H1 (cell line): Measurements from ENCODE around the gene PLCB1. TPM values are rescaled to one million over a fixed set of nuclear protein-coding genes. Genes with fewer than 3 reads are reported as not detected.

Experiments used
- CTCF ChIA-PET: fragments of 300-600 bp; sonication (Branson Sonifier 250); formaldehyde crosslinking; loops from one replicate; lab custom pipeline; 2021; ENCODE audit not compliant: partially characterized antibody; lab: Charles Lee
- POLR2A ChIA-PET: fragments of 300-600 bp; sonication (Branson Sonifier 250); formaldehyde crosslinking; loops from one replicate; lab custom pipeline; 2021; ENCODE audit warnings: inconsistent platforms; ENCODE audit not compliant: partially characterized antibody; lab: Charles Lee
- DNase-seq, 2 experiments: peaks; one replicate each; pipeline versions ENCODE4 v3.0.0 to v3.0.0-alpha.2; 2010 to 2022; ENCODE audit warnings: low spot score in 2 of 2, low read depth in 1 of 2, mixed read lengths in 1 of 2
- FAIRE-seq: peaks from 2 replicates; lab custom pipeline; 2011; peaks lifted over from hg19 to GRCh38; lab: Jason Lieb, UNC
- H2AFZ ChIP-seq: 2 replicates; pipeline ENCODE4 v1.8.1; 2012; ENCODE audit warnings: low read length, inconsistent platforms
- H2AK5ac ChIP-seq: 2 replicates; pipeline ENCODE4 v1.6.1; 2013; ENCODE audit warnings: low read depth, low read length
- H2BK120ac ChIP-seq: replicated peaks from 2 replicates; pipeline ENCODE3; 2013; ENCODE audit warnings: low read depth, low read length, inconsistent platforms
- H2BK12ac ChIP-seq: 2 replicates; pipeline ENCODE4 v1.6.1; 2013; ENCODE audit warnings: low read depth, low read length
- H2BK15ac ChIP-seq: 2 replicates; pipeline ENCODE4 v1.6.1; 2013; ENCODE audit warnings: low read length
- H2BK20ac ChIP-seq: 2 replicates; pipeline ENCODE4 v1.6.1; 2013; ENCODE audit warnings: low read length
- H2BK5ac ChIP-seq: 2 replicates; pipeline ENCODE4 v1.6.1; 2013; ENCODE audit warnings: low read depth, low read length
- H3K14ac ChIP-seq: 2 replicates; pipeline ENCODE4 v1.6.1; 2013; ENCODE audit warnings: inconsistent platforms; ENCODE audit not compliant: insufficient read length
- H3K18ac ChIP-seq: 2 replicates; pipeline ENCODE4 v1.6.1; 2013; ENCODE audit warnings: low read length; ENCODE audit errors: extremely low read depth
- H3K23ac ChIP-seq: 2 replicates; pipeline ENCODE4 v1.6.1; 2013; ENCODE audit warnings: inconsistent platforms; ENCODE audit not compliant: insufficient read length
- H3K23me2 ChIP-seq: 2 replicates; pipeline ENCODE4 v1.6.1; 2013; ENCODE audit warnings: low read depth, low read length
- H3K27ac ChIP-seq: 2 replicates; pipeline ENCODE4 v1.6.1; 2011; ENCODE audit warnings: low read depth, low read length, inconsistent platforms
- H3K27me3 ChIP-seq, 4 experiments: replicated peaks in 1 of 4; 1 replicate in 1 of 4; 2 replicates in 3 of 4; pipeline versions ENCODE4 v1.6.1 to v1.8.1; 2011 to 2013; ENCODE audit warnings: low read length in 3 of 4, mild to moderate bottlenecking in 3 of 4, inconsistent platforms in 2 of 4, mixed read lengths in 2 of 4, moderate library complexity in 1 of 4; ENCODE audit not compliant: control insufficient read depth in 3 of 4, insufficient read depth in 3 of 4; ENCODE audit errors: extremely low read depth in 1 of 4
- H3K36me3 ChIP-seq, 4 experiments: 2 replicates each; pipeline versions ENCODE4 v1.6.1 to v1.8.1; 2011 to 2013; ENCODE audit warnings: mild to moderate bottlenecking in 4 of 4, low read length in 3 of 4, moderate library complexity in 2 of 4, control low read depth in 1 of 4, inconsistent platforms in 1 of 4; ENCODE audit not compliant: insufficient read depth in 4 of 4, control insufficient read depth in 2 of 4
- H3K4ac ChIP-seq: replicated peaks from 2 replicates; pipeline ENCODE3; 2013; ENCODE audit warnings: low read length, low read depth, mixed read lengths, inconsistent platforms; ENCODE audit not compliant: insufficient read length
- H3K4me1 ChIP-seq, 4 experiments: replicated peaks in 1 of 4; 1 replicate in 1 of 4; 2 replicates in 3 of 4; pipeline versions ENCODE4 v1.6.1 to v1.8.1; 2011 to 2013; ENCODE audit warnings: low read length in 3 of 4, inconsistent platforms in 2 of 4, mixed read lengths in 1 of 4; ENCODE audit not compliant: insufficient read depth in 4 of 4, control insufficient read depth in 3 of 4
- H3K4me2 ChIP-seq, 2 experiments: 2 replicates each; pipeline versions ENCODE4 v1.6.1 to v1.8.1; 2011 to 2013; ENCODE audit warnings: low read depth in 2 of 2, low read length in 2 of 2, control low read depth in 1 of 2, inconsistent platforms in 1 of 2, mild to moderate bottlenecking in 1 of 2; ENCODE audit not compliant: insufficient read depth in 1 of 2
- H3K4me3 ChIP-seq, 4 experiments: fragments of 200-600, 300-600 bp in 1 of 4; sonication (generic), shearing (Covaris generic), sonication (Bioruptor Twin) in 1 of 4; 2 replicates each; pipeline versions ENCODE4 v1.5.1 to v1.8.1; 2011 to 2016; ENCODE audit warnings: low read length in 4 of 4, low read depth in 3 of 4, control low read depth in 2 of 4, inconsistent platforms in 2 of 4, mild to moderate bottlenecking in 2 of 4, mixed read lengths in 1 of 4, moderate library complexity in 1 of 4; ENCODE audit not compliant: insufficient read depth in 2 of 4; ENCODE audit errors: extremely low read depth in 1 of 4
- H3K56ac ChIP-seq: replicated peaks from 2 replicates; pipeline ENCODE3; 2013; ENCODE audit warnings: low read depth, mild to moderate bottlenecking, mixed read lengths, low read length, inconsistent platforms; ENCODE audit not compliant: insufficient read length
- H3K79me1 ChIP-seq: 2 replicates; pipeline ENCODE4 v1.6.1; 2013; ENCODE audit warnings: low read depth, low read length, control low read depth
- H3K79me2 ChIP-seq, 2 experiments: 2 replicates each; pipeline versions ENCODE4 v1.6.1 to v1.8.1; 2012 to 2013; ENCODE audit warnings: low read length in 2 of 2, mild to moderate bottlenecking in 2 of 2, inconsistent platforms in 1 of 2; ENCODE audit not compliant: insufficient read depth in 2 of 2, control insufficient read depth in 1 of 2
- H3K9ac ChIP-seq, 4 experiments: replicated peaks in 1 of 4; 1 replicate in 1 of 4; 2 replicates in 3 of 4; pipeline versions ENCODE4 v1.6.1 to v1.8.1; 2011 to 2013; ENCODE audit warnings: low read depth in 3 of 4, low read length in 3 of 4, control low read depth in 2 of 4, mild to moderate bottlenecking in 2 of 4, moderate library complexity in 2 of 4, inconsistent platforms in 1 of 4; ENCODE audit errors: extremely low read depth in 1 of 4
- H3K9me3 ChIP-seq, 2 experiments: 2 replicates each; pipeline versions ENCODE4 v1.6.1 to v1.8.1; 2012 to 2013; ENCODE audit warnings: mild to moderate bottlenecking in 2 of 2, moderate library complexity in 2 of 2, control low read depth in 1 of 2, inconsistent platforms in 1 of 2, low read depth in 1 of 2, low read length in 1 of 2, mixed read lengths in 1 of 2; ENCODE audit not compliant: insufficient read depth in 2 of 2
- H4K20me1 ChIP-seq, 2 experiments: replicated peaks in 1 of 2; 2 replicates each; pipeline versions ENCODE3 to v1.8.1; 2011 to 2013; ENCODE audit warnings: inconsistent platforms in 2 of 2, low read length in 2 of 2, mild to moderate bottlenecking in 1 of 2; ENCODE audit not compliant: insufficient read depth in 2 of 2, control insufficient read depth in 1 of 2
- H4K5ac ChIP-seq: 2 replicates; pipeline ENCODE4 v1.6.1; 2013; ENCODE audit warnings: low read length, low read depth, mixed read lengths, inconsistent platforms; ENCODE audit not compliant: insufficient read length
- H4K8ac ChIP-seq: 2 replicates; pipeline ENCODE4 v1.8.0; 2013; ENCODE audit warnings: mild to moderate bottlenecking, moderate library complexity, low read length, inconsistent platforms; ENCODE audit not compliant: insufficient read depth; ENCODE audit errors: extremely low read depth
- H4K91ac ChIP-seq: replicated peaks from 2 replicates; pipeline ENCODE3; 2013; ENCODE audit warnings: low read length, mixed read lengths, inconsistent platforms; ENCODE audit not compliant: insufficient read length
- BCL11A ChIP-seq, 2 experiments: IDR thresholded peaks; one replicate each; pipeline ENCODE4 v1.6.1; 2011; ENCODE audit warnings: low read depth in 2 of 2, low read length in 2 of 2, mild to moderate bottlenecking in 2 of 2
- BRCA1 ChIP-seq: IDR thresholded peaks from 2 replicates; pipeline ENCODE4 v1.6.1; 2012; ENCODE audit warnings: low read depth, low read length, improper control_type of control experiment
- GABPA ChIP-seq: IDR thresholded peaks from 2 replicates; pipeline ENCODE4 v1.6.1; 2011; ENCODE audit warnings: mild to moderate bottlenecking, low read length, moderate library complexity, borderline replicate concordance; ENCODE audit not compliant: insufficient read depth
- MAX ChIP-seq: IDR thresholded peaks from 2 replicates; pipeline ENCODE4 v1.6.1; 2012; ENCODE audit warnings: inconsistent platforms
- POLR2AphosphoS5 ChIP-seq: IDR thresholded peaks from 2 replicates; pipeline ENCODE4 v1.6.1; 2011; ENCODE audit warnings: low read depth, low read length
- RAD21 ChIP-seq, 2 experiments: IDR thresholded peaks in 1 of 2; conservative IDR thresholded peaks in 1 of 2; 2 replicates each; pipeline ENCODE4 v1.6.1; 2011; ENCODE audit warnings: low read depth in 2 of 2, low read length in 2 of 2, improper control_type of control experiment in 1 of 2, inconsistent platforms in 1 of 2, mild to moderate bottlenecking in 1 of 2, moderate library complexity in 1 of 2
- SP1 ChIP-seq: IDR thresholded peaks from 2 replicates; pipeline ENCODE4 v1.6.1; 2011; ENCODE audit warnings: low read depth, low read length
- TAF7 ChIP-seq: optimal IDR thresholded peaks from 2 replicates; pipeline ENCODE3; 2011; ENCODE audit warnings: low read depth, mild to moderate bottlenecking, inconsistent platforms, low read length, moderate library complexity, borderline replicate concordance
- ZNF274 ChIP-seq: IDR thresholded peaks from 2 replicates; pipeline ENCODE4 v1.7.0; 2012; ENCODE audit warnings: low read length, borderline replicate concordance; ENCODE audit errors: extremely low read depth
- WGBS, 2 experiments: shearing (Covaris generic) in 1 of 2; methylation state at CpG; one replicate each; pipeline versions ENCODE4 v1.1.6 to v1.1.7; 2013 to 2015; ENCODE audit warnings: low lambda C conversion rate in 2 of 2, mixed read lengths in 2 of 2, inconsistent platforms in 1 of 2, low coverage in 1 of 2, missing lambda C conversion rate in 1 of 2; ENCODE audit not compliant: insufficient replicate concordance in 2 of 2, insufficient coverage in 1 of 2, insufficient read length in 1 of 2; ENCODE audit errors: extremely low coverage in 1 of 2, missing lambda C conversion rate in 1 of 2; 5-methylcytosine and 5-hydroxymethylcytosine counted together
- polyA plus RNA-seq, 7 experiments: library from polyadenylated mRNA; depleted of rRNA in 3 of 7; stranded (reverse) in 5 of 7; unstranded in 2 of 7; fragments of >200 nt in 5 of 7; fragments of 200-250 nt in 2 of 7; gene quantifications; 1 replicate in 5 of 7; 2 replicates in 1 of 7; 4 replicates in 1 of 7; pipeline versions ENCODE4 v1.2.1 to v1.2.3, GENCODE V29; 2011 to 2013; ENCODE audit warnings: missing spikeins in 2 of 7, mixed read lengths in 2 of 7
- total RNA-seq: library from RNA; stranded (reverse); fragmentation: NEBNext Ultra II Directional; extraction: Animal tissue kit (Norgen Biotek cat#: 25700); gene quantifications from 2 replicates; pipeline ENCODE4 v1.2.1, GENCODE V29; 2021

PLCB1 gene
- total and polyA plus RNA-seq, 2 of the 8 experiments (the other 6 are each of a cell fraction or from before 2014, with no cell fraction given): 2.6 to 9.1 TPM

GRCh38 chr20:8116067-8116811 lies 15.8 kb upstream of the PLCB1 start:
- Histone ChIP-seq H3K18ac (no peak overlapping the region), H3K9ac (no peak overlapping the region), H3K79me1 (no peaks in the 10 kb centered on the region), H4K8ac (no peak overlapping the region), H2AFZ (no peak overlapping the region), H3K23me2 (no peaks in the 10 kb centered on the region), H3K79me2 (no peaks in the 10 kb centered on the region), H3K27me3 (no peaks in the 10 kb centered on the region), H2BK12ac (no peak overlapping the region), H2AK5ac (no peak overlapping the region), H4K20me1 (no peaks in the 10 kb centered on the region), H4K91ac (no peak overlapping the region), H3K4me3 (no peak overlapping the region), H2BK120ac (no peak overlapping the region), H2BK5ac (no peak overlapping the region), H3K56ac (no peak overlapping the region), H3K4me1 (no peaks in the 10 kb centered on the region; a peak in 1 of 7 replicates), H2BK15ac (no peak overlapping the region), H3K14ac (no peak overlapping the region), H3K9me3 (peaks cover 0 to 3% of the 10 kb centered on the region in 2 experiments; a peak in 1 of 4 replicates), H4K5ac (no peak overlapping the region), H3K27ac (no peak overlapping the region), H2BK20ac (no peak overlapping the region), H3K4me2 (no peak overlapping the region), H3K36me3 (0 out of 8 replicates have a peak, but pooled peaks cover 0 to 2% (median 0%) of the 10 kb centered on the region in 4 experiments), H3K23ac (no peak overlapping the region), H3K4ac (no peak overlapping the region)
- WGBS, 2 experiments: 79% methylated on average over 5 of the region's 5 CpGs; no CpG with 5 or more reads in 1 of the 2 experiments
- no peak for FAIRE-seq
- DNase-seq: no peak
- no peak for TF ChIP-seq GABPA
- no peak for TF ChIP-seq SP1
- TF ChIP-seq ZNF274: no peak
- TF ChIP-seq MAX: no peak
- no peak for TF ChIP-seq RAD21 (IDR thresholded peaks at IDR 0.05 in 1 of 2, conservative IDR thresholded peaks at IDR 0.05 in 1 of 2; ENCODE audit: low read depth in 2 of 2, low read length in 2 of 2)
- no peak for TF ChIP-seq BCL11A (IDR thresholded peaks at IDR 0.05; ENCODE audit: low read depth in 2 of 2, low read length in 2 of 2)
- no peak for TF ChIP-seq BRCA1
- TF ChIP-seq POLR2AphosphoS5: no peak
- no peak for TF ChIP-seq TAF7
- ChIA-PET CTCF (interaction anchor here (0.5 to 1.1 kb wide), 2 partner anchors 606 to 1084 kb away, joined by 3 read pairs; no protein-coding TSS in a partner anchor), POLR2A (interaction anchor here (1.0 to 1.6 kb wide), 3 partner anchors 11 to 45 kb away, joined by 3 to 4 read pairs (median 3); partner anchors contain the start of gene PLCB1)
